IPS-15b (cell line): Measurements from ENCODE around the gene NDUFA1.
"Not testable (repeated sequence)": the region's sequence is repeated elsewhere in the genome, so short reads cannot be mapped to it uniquely, and the experiment has no call there.

ENCODE experiments used
- H3K27me3 ChIP-seq: one replicate; pipeline ENCODE4 v1.6.1; 2013; ENCODE audit warnings: low read length; ENCODE audit not compliant: control insufficient read depth, insufficient read depth
- H3K36me3 ChIP-seq: one replicate; pipeline ENCODE4 v1.6.1; 2013; ENCODE audit warnings: low read length; ENCODE audit not compliant: control insufficient read depth, insufficient read depth
- H3K4me1 ChIP-seq: one replicate; pipeline ENCODE4 v1.6.1; 2013; ENCODE audit warnings: mild to moderate bottlenecking, low read length; ENCODE audit not compliant: control insufficient read depth, insufficient read depth
- H3K4me3 ChIP-seq: one replicate; pipeline ENCODE4 v1.5.1; 2013; ENCODE audit warnings: low read depth, low read length
- H3K9ac ChIP-seq: one replicate; pipeline ENCODE4 v1.6.1; 2013; ENCODE audit warnings: low read depth, mild to moderate bottlenecking, low read length
- H3K9me3 ChIP-seq: one replicate; pipeline ENCODE4 v1.6.1; 2013; ENCODE audit warnings: mild to moderate bottlenecking, low read length; ENCODE audit not compliant: control insufficient read depth, insufficient read depth

The NDUFA1 gene

GRCh38 chrX:119919835-119920585, 48.4 kb downstream of the NDUFA1 start:
- Histone ChIP-seq H3K36me3 (no peaks in the 10 kb centered on the region), H3K9me3 (no peaks in the 10 kb centered on the region)

GRCh38 chrX:119922391-119922790, 50.8 kb downstream of the NDUFA1 start:
- H3K36me3 ChIP-seq, H3K4me1 ChIP-seq, H3K9ac ChIP-seq, H3K9me3 ChIP-seq, H3K4me3 ChIP-seq, H3K27me3 ChIP-seq: not testable (repeated sequence)

More at GRCh38 chrX:119919835-119920585, 48.4 kb downstream of the NDUFA1 start:
- Histone ChIP-seq H3K9ac (no peak overlapping the region), H3K4me1 (no peaks in the 10 kb centered on the region), H3K27me3 (no peaks in the 10 kb centered on the region), H3K4me3 (no peak overlapping the region)
